PC-9 (cell line): ENCODE results near the gene BAZ1B. TPM values are rescaled to one million over a fixed set of nuclear protein-coding genes. Genes with fewer than 3 reads are reported as not detected.

ENCODE experiments used
- BruUV-seq: library from RNA; stranded (reverse); fragments of 400-500 nt; replicated peaks from 2 replicates; lab custom pipeline; 2021; lab: Mats Ljungman, UMichigan
- CTCF ChIA-PET: fragments of 300-600 bp; sonication (Branson Sonifier 250); formaldehyde crosslinking; loops from one replicate; lab custom pipeline; 2022; ENCODE audit warnings: antibody characterized with exemption; lab: Charles Lee
- POLR2A ChIA-PET: fragments of 300-600 bp; sonication (Branson Sonifier 250); formaldehyde crosslinking; loops from one replicate; lab custom pipeline; 2022; ENCODE audit warnings: antibody characterized with exemption; ENCODE audit not compliant: unreplicated experiment; lab: Charles Lee
- DNase-seq, 2 experiments: peaks; one replicate each; pipeline versions ENCODE4 v3.0.0 to v3.0.0-alpha.2; 2015 to 2022; ENCODE audit warnings: mixed read lengths in 1 of 2
- H2AFZ ChIP-seq: fragments of 200-600 bp; sonication (generic); 2 replicates; pipeline ENCODE4 v1.8.1; 2017; ENCODE audit warnings: antibody characterized with exemption
- H3F3A ChIP-seq: fragments of 200-600 bp; sonication (generic); 2 replicates; pipeline ENCODE4 v1.8.1; 2017; ENCODE audit warnings: antibody characterized with exemption, mild to moderate bottlenecking, low read depth; ENCODE audit not compliant: insufficient read depth
- H3K27ac ChIP-seq: fragments of 200-600 bp; sonication (generic); 2 replicates; pipeline ENCODE4 v1.6.1; 2016; ENCODE audit warnings: mixed run types
- H3K27me3 ChIP-seq: fragments of 200-600 bp; sonication (generic); 2 replicates; pipeline ENCODE4 v1.6.1; 2016; ENCODE audit warnings: low read depth, mixed run types; ENCODE audit not compliant: insufficient read depth
- H3K36me3 ChIP-seq: fragments of 200-600 bp; sonication (generic); 2 replicates; pipeline ENCODE4 v1.6.1; 2016; ENCODE audit warnings: low read depth, mixed run types
- H3K4me1 ChIP-seq: fragments of 200-600 bp; sonication (generic); replicated peaks from 2 replicates; pipeline ENCODE4 v1.6.1; 2016; ENCODE audit warnings: mixed run types; ENCODE audit not compliant: insufficient read depth
- H3K4me2 ChIP-seq: fragments of 200-600 bp; sonication (generic); 2 replicates; pipeline ENCODE4 v1.6.1; 2017; ENCODE audit warnings: mixed run types
- H3K4me3 ChIP-seq: fragments of 200-600 bp; sonication (generic); 2 replicates; pipeline ENCODE4 v1.6.1; 2016; ENCODE audit warnings: mixed run types
- H3K79me2 ChIP-seq: fragments of 200-600 bp; sonication (generic); 2 replicates; pipeline ENCODE4 v1.6.1; 2017; ENCODE audit warnings: low read depth, mixed run types
- H3K9me2 ChIP-seq: fragments of 200-600 bp; sonication (generic); 2 replicates; pipeline ENCODE4 v1.8.1; 2017; ENCODE audit warnings: mild to moderate bottlenecking; ENCODE audit not compliant: insufficient read depth
- H3K9me3 ChIP-seq: fragments of 200-600 bp; sonication (generic); 2 replicates; pipeline ENCODE4 v1.8.1; 2016; ENCODE audit warnings: low read depth; ENCODE audit not compliant: insufficient read depth
- H4K20me1 ChIP-seq: fragments of 200-600 bp; sonication (generic); 2 replicates; pipeline ENCODE4 v1.8.1; 2017; ENCODE audit not compliant: insufficient read depth
- CTCF ChIP-seq: fragments of 200-600 bp; sonication (generic); conservative IDR thresholded peaks from 2 replicates; pipeline ENCODE4 v1.6.1; 2017; ENCODE audit warnings: mixed run types, antibody characterized with exemption, mild to moderate bottlenecking, moderate library complexity
- EZH2 ChIP-seq: fragments of 200-600 bp; sonication (generic); IDR thresholded peaks from 2 replicates; pipeline ENCODE4 v1.8.0; 2017; ENCODE audit warnings: antibody characterized with exemption, low read depth
- intact Hi-C: fragments of 100-400 bp; cut with micrococcal nuclease; formaldehyde crosslinking; loops from one replicate; pipeline ENCODE4 v1.10.0; 2022; ENCODE audit not compliant: unreplicated experiment
- total RNA-seq: library from RNA; stranded (reverse); gene quantifications from 2 replicates; pipeline ENCODE4 v1.2.3, GENCODE V29; 2021

The BAZ1B gene
- total RNA-seq, 1 experiment from 2014 or later: 88.4 TPM

GRCh38 chr7:73426016-73426415 is 96.1 kb downstream of the BAZ1B start:
- ChIA-PET CTCF (no interaction called here), POLR2A (no interaction called here)
- H3K9me2 ChIP-seq: no peaks in the 10 kb centered on the region
- H3K4me2 ChIP-seq: no peak overlapping the region
- H3K27me3 ChIP-seq: no peaks in the 10 kb centered on the region
- no peak for TF ChIP-seq CTCF
- TF ChIP-seq EZH2: no peak
- no peak overlapping the region for H3K27ac ChIP-seq
- no peak for DNase-seq
- no peaks in the 10 kb centered on the region for H3K36me3 ChIP-seq
- H2AFZ ChIP-seq: no peak overlapping the region
- no TSS peak for BruUV-seq
- H3K79me2 ChIP-seq: no peaks in the 10 kb centered on the region
- H4K20me1 ChIP-seq: no peaks in the 10 kb centered on the region
- intact Hi-C loops: no loop called here
- no peaks in the 10 kb centered on the region for H3K4me1 ChIP-seq
- H3K9me3 ChIP-seq: no peaks in the 10 kb centered on the region
- H3K4me3 ChIP-seq: no peak overlapping the region
- peaks cover 5% of the 10 kb centered on the region for H3F3A ChIP-seq

GRCh38 chr7:73425356-73425983 is 96.6 kb downstream of the BAZ1B start:
- H4K20me1 ChIP-seq: no peaks in the 10 kb centered on the region
- no peaks in the 10 kb centered on the region for H3K4me1 ChIP-seq
- no peaks in the 10 kb centered on the region for H3K27me3 ChIP-seq
- no peak overlapping the region for H3K4me3 ChIP-seq
- no peaks in the 10 kb centered on the region for H3F3A ChIP-seq
- no peaks in the 10 kb centered on the region for H3K9me3 ChIP-seq
- H3K79me2 ChIP-seq: no peaks in the 10 kb centered on the region
- no peak overlapping the region for H3K27ac ChIP-seq
- no peak overlapping the region for H2AFZ ChIP-seq
- no peak overlapping the region for H3K4me2 ChIP-seq
- no peak for DNase-seq
- ChIA-PET POLR2A (no interaction called here), CTCF (no interaction called here)
- BruUV-seq: no TSS peak
- H3K36me3 ChIP-seq: no peaks in the 10 kb centered on the region
- intact Hi-C loops: no loop called here
- TF ChIP-seq EZH2 (no peak), CTCF (no peak)
- no peaks in the 10 kb centered on the region for H3K9me2 ChIP-seq

- Histone ChIP-seq H3K4me1 (no peaks in the 10 kb centered on the region), H3K9me2 (no peaks in the 10 kb centered on the region), H3K27me3 (no peaks in the 10 kb centered on the region), H3K27ac (no peak overlapping the region), H3K36me3 (no peaks in the 10 kb centered on the region), H3K4me3 (no peak overlapping the region), H4K20me1 (no peaks in the 10 kb centered on the region), H3K79me2 (no peaks in the 10 kb centered on the region), H3F3A (no peaks in the 10 kb centered on the region), H3K4me2 (no peak overlapping the region), H3K9me3 (no peaks in the 10 kb centered on the region), H2AFZ (no peak overlapping the region)
- POLR2A ChIA-PET: no interaction called here
- TF ChIP-seq CTCF (no peak), EZH2 (no peak)
- CTCF ChIA-PET: no interaction called here
- BruUV-seq: no TSS peak
- intact Hi-C loops: no loop called here
- no peak for DNase-seq
Measured at GRCh38 chr7:73424489-73424885, 97.6 kb downstream of the BAZ1B start.
